Measurements from ENCODE around the gene LRIG1.

DNA sequence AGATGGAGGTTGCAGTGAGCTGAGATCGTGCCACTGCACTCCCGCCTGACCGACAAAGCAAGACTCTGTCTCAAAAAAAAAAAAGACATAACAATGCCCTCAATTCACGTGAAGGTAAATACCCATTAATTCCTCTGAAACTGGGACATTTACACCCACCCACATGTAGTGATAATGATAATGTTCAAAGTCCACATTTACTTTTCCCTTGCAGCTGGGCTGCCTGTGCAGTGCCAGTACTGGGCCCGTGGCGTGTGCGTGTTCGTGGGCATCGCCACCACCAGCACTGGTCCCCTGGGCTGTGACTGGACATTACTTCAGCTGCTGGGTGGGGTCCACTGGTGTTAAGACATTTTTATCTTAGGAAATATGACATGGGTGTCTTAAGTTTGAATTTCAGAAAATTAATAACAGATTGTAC is 156.4 kb downstream of the LRIG1 start:
- TF ChIP-seq, protein P1, sequence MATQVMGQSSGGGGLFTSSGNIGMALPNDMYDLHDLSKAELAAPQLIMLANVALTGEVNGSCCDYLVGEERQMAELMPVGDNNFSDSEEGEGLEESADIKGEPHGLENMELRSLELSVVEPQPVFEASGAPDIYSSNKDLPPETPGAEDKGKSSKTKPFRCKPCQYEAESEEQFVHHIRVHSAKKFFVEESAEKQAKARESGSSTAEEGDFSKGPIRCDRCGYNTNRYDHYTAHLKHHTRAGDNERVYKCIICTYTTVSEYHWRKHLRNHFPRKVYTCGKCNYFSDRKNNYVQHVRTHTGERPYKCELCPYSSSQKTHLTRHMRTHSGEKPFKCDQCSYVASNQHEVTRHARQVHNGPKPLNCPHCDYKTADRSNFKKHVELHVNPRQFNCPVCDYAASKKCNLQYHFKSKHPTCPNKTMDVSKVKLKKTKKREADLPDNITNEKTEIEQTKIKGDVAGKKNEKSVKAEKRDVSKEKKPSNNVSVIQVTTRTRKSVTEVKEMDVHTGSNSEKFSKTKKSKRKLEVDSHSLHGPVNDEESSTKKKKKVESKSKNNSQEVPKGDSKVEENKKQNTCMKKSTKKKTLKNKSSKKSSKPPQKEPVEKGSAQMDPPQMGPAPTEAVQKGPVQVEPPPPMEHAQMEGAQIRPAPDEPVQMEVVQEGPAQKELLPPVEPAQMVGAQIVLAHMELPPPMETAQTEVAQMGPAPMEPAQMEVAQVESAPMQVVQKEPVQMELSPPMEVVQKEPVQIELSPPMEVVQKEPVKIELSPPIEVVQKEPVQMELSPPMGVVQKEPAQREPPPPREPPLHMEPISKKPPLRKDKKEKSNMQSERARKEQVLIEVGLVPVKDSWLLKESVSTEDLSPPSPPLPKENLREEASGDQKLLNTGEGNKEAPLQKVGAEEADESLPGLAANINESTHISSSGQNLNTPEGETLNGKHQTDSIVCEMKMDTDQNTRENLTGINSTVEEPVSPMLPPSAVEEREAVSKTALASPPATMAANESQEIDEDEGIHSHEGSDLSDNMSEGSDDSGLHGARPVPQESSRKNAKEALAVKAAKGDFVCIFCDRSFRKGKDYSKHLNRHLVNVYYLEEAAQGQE (IDR thresholded peaks at IDR 0.05; ENCODE audit: insufficient read depth in 1 of 2, low read depth in 2 of 2, low read length in 1 of 2): no peak
- TF ChIP-seq, protein P2, sequence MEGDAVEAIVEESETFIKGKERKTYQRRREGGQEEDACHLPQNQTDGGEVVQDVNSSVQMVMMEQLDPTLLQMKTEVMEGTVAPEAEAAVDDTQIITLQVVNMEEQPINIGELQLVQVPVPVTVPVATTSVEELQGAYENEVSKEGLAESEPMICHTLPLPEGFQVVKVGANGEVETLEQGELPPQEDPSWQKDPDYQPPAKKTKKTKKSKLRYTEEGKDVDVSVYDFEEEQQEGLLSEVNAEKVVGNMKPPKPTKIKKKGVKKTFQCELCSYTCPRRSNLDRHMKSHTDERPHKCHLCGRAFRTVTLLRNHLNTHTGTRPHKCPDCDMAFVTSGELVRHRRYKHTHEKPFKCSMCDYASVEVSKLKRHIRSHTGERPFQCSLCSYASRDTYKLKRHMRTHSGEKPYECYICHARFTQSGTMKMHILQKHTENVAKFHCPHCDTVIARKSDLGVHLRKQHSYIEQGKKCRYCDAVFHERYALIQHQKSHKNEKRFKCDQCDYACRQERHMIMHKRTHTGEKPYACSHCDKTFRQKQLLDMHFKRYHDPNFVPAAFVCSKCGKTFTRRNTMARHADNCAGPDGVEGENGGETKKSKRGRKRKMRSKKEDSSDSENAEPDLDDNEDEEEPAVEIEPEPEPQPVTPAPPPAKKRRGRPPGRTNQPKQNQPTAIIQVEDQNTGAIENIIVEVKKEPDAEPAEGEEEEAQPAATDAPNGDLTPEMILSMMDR (IDR thresholded peaks at IDR 0.05): no peak
- TF ChIP-seq POLR2AphosphoS5 (IDR thresholded peaks at IDR 0.05; ENCODE audit: low read depth, low read length): no peak

Measured in Panc1 (cell line).